ENCODE results near the gene CBLB.

The CBLB gene

GRCh38 chr3:105857601-105858000 is 11.2 kb downstream of the CBLB start:
- Histone ChIP-seq H3K9me3 (ENCODE audit: control insufficient read depth, insufficient read depth, low read depth, low read length) (no peaks in the 10 kb centered on the region), H3K4me3 (ENCODE audit: low read depth, low read length) (no peak overlapping the region), H3K36me3 (ENCODE audit: control insufficient read depth in 2 of 2, insufficient read depth in 1 of 2, low read length in 2 of 2) (peaks cover 0 to 16% of the 10 kb centered on the region in 2 experiments; a peak in 1 of 3 replicates), H3K27ac (ENCODE audit: extremely low read depth, low read depth, low read length) (no peak overlapping the region), H3K4me1 (ENCODE audit: control insufficient read depth, insufficient read depth, low read length) (no peaks in the 10 kb centered on the region)
- TF ChIP-seq ZBTB10 (tag by site-specific recombination; IDR thresholded peaks at IDR 0.05) (no peak), ZNF404 (tag by site-specific recombination; IDR thresholded peaks at IDR 0.05) (no peak), ZNF133 (tag by site-specific recombination; IDR thresholded peaks at IDR 0.05) (no peak), BCL11B (tag by site-specific recombination; IDR thresholded peaks at IDR 0.05; ENCODE audit: low read depth) (no peak), ZNF654 (tag by site-specific recombination; IDR thresholded peaks at IDR 0.05; ENCODE audit: low read depth) (no peak), ZNF580 (tag by site-specific recombination; IDR thresholded peaks at IDR 0.05) (no peak), ZNF175 (tag by site-specific recombination; IDR thresholded peaks at IDR 0.05) (no peak), TRIM28 (IDR thresholded peaks at IDR 0.05; ENCODE audit: borderline replicate concordance, low read length) (no peak), ZEB2 (tag by site-specific recombination; IDR thresholded peaks at IDR 0.05) (no peak), ZSCAN5A (tag by site-specific recombination; IDR thresholded peaks at IDR 0.05) (no peak), ZNF792 (tag by site-specific recombination; IDR thresholded peaks at IDR 0.05) (no peak)
- TF ChIP-seq, protein P1, sequence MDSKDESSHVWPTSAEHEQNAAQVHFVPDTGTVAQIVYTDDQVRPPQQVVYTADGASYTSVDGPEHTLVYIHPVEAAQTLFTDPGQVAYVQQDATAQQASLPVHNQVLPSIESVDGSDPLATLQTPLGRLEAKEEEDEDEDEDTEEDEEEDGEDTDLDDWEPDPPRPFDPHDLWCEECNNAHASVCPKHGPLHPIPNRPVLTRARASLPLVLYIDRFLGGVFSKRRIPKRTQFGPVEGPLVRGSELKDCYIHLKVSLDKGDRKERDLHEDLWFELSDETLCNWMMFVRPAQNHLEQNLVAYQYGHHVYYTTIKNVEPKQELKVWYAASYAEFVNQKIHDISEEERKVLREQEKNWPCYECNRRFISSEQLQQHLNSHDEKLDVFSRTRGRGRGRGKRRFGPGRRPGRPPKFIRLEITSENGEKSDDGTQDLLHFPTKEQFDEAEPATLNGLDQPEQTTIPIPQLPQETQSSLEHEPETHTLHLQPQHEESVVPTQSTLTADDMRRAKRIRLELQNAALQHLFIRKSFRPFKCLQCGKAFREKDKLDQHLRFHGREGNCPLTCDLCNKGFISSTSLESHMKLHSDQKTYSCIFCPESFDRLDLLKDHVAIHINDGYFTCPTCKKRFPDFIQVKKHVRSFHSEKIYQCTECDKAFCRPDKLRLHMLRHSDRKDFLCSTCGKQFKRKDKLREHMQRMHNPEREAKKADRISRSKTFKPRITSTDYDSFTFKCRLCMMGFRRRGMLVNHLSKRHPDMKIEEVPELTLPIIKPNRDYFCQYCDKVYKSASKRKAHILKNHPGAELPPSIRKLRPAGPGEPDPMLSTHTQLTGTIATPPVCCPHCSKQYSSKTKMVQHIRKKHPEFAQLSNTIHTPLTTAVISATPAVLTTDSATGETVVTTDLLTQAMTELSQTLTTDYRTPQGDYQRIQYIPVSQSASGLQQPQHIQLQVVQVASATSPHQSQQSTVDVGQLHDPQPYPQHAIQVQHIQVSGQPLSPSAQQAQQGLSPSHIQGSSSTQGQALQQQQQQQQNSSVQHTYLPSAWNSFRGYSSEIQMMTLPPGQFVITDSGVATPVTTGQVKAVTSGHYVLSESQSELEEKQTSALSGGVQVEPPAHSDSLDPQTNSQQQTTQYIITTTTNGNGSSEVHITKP (tag by site-specific recombination; IDR thresholded peaks at IDR 0.05), result no peak
- TF ChIP-seq, protein P2, sequence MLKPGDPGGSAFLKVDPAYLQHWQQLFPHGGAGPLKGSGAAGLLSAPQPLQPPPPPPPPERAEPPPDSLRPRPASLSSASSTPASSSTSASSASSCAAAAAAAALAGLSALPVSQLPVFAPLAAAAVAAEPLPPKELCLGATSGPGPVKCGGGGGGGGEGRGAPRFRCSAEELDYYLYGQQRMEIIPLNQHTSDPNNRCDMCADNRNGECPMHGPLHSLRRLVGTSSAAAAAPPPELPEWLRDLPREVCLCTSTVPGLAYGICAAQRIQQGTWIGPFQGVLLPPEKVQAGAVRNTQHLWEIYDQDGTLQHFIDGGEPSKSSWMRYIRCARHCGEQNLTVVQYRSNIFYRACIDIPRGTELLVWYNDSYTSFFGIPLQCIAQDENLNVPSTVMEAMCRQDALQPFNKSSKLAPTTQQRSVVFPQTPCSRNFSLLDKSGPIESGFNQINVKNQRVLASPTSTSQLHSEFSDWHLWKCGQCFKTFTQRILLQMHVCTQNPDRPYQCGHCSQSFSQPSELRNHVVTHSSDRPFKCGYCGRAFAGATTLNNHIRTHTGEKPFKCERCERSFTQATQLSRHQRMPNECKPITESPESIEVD (tag by site-specific recombination; IDR thresholded peaks at IDR 0.05), result no peak
- TF ChIP-seq, protein P3, sequence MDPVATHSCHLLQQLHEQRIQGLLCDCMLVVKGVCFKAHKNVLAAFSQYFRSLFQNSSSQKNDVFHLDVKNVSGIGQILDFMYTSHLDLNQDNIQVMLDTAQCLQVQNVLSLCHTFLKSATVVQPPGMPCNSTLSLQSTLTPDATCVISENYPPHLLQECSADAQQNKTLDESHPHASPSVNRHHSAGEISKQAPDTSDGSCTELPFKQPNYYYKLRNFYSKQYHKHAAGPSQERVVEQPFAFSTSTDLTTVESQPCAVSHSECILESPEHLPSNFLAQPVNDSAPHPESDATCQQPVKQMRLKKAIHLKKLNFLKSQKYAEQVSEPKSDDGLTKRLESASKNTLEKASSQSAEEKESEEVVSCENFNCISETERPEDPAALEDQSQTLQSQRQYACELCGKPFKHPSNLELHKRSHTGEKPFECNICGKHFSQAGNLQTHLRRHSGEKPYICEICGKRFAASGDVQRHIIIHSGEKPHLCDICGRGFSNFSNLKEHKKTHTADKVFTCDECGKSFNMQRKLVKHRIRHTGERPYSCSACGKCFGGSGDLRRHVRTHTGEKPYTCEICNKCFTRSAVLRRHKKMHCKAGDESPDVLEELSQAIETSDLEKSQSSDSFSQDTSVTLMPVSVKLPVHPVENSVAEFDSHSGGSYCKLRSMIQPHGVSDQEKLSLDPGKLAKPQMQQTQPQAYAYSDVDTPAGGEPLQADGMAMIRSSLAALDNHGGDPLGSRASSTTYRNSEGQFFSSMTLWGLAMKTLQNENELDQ (tag by site-specific recombination; IDR thresholded peaks at IDR 0.05; ENCODE audit: low read depth), result no peak
- ChIA-PET POLR2A (no interaction called here), CTCF (interaction anchor here (0.7 kb wide), 1 partner anchor 328 kb away, joined by 3 read pairs; no protein-coding TSS in a partner anchor)

All from HEK293 (cell line).